Suprapubic skin (tissue), 4 donors: ENCODE results near the gene KCNA10.

Experiments used
- POLR2A ChIP-seq, 2 donors: fragments of 450-650 bp; IDR thresholded peaks; one replicate each; pipeline ENCODE4 v1.6.1; 2017; ENCODE audit warnings: antibody characterized with exemption in 2 of 2, mild to moderate bottlenecking in 2 of 2, moderate library complexity in 2 of 2
- POLR2AphosphoS5 ChIP-seq, 3 donors: sonication (generic); formaldehyde crosslinking; IDR thresholded peaks; one replicate each; pipeline ENCODE4 v1.6.1; 2017; ENCODE audit warnings: antibody characterized with exemption in 3 of 3
- TF ChIP-seq, protein P1 (sequence below), 2 donors: fragments of 200-600 bp in 1 of 2; fragments of 450-650 bp in 1 of 2; sonication (generic) in 1 of 2; IDR thresholded peaks; one replicate each; pipeline ENCODE4 v1.5.1; 2016 to 2019; ENCODE audit warnings: antibody characterized with exemption in 2 of 2, mild to moderate bottlenecking in 1 of 2, moderate library complexity in 1 of 2

DNA sequence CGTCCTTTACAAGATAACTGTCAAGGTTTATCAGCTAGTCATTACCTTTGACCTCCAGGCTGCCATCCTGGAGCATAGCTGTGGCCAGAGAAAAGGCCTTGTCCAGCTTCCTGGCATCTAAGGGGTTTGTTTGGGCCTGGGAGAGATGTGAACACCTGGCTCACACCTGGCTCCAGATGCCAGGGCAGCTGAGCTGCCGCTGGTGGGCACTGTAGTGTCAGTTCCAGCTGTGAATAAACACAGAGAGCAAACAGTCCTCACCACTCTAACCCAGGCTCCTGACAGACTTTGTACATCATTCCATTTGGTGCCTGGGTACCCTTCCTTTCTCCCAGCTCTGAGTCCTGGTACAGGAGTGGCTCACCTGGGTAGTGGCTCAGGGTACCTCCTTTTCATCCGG is 14.3 kb upstream of the KCNA10 start:
- TF ChIP-seq, protein P1, sequence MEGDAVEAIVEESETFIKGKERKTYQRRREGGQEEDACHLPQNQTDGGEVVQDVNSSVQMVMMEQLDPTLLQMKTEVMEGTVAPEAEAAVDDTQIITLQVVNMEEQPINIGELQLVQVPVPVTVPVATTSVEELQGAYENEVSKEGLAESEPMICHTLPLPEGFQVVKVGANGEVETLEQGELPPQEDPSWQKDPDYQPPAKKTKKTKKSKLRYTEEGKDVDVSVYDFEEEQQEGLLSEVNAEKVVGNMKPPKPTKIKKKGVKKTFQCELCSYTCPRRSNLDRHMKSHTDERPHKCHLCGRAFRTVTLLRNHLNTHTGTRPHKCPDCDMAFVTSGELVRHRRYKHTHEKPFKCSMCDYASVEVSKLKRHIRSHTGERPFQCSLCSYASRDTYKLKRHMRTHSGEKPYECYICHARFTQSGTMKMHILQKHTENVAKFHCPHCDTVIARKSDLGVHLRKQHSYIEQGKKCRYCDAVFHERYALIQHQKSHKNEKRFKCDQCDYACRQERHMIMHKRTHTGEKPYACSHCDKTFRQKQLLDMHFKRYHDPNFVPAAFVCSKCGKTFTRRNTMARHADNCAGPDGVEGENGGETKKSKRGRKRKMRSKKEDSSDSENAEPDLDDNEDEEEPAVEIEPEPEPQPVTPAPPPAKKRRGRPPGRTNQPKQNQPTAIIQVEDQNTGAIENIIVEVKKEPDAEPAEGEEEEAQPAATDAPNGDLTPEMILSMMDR (IDR thresholded peaks at IDR 0.05) = no peak
- no peak for TF ChIP-seq POLR2A (IDR thresholded peaks at IDR 0.05)
- TF ChIP-seq POLR2AphosphoS5 (IDR thresholded peaks at IDR 0.05) = no peak
